ENCODE results near the gene TOP1.
A peak's percentile ranks its signal among the peaks of the same experiment; 100 is the strongest.
"Not testable (repeated sequence)": the region's sequence is repeated elsewhere in the genome, so short reads cannot be mapped to it uniquely, and the experiment has no call there.

The TOP1 gene

DNA sequence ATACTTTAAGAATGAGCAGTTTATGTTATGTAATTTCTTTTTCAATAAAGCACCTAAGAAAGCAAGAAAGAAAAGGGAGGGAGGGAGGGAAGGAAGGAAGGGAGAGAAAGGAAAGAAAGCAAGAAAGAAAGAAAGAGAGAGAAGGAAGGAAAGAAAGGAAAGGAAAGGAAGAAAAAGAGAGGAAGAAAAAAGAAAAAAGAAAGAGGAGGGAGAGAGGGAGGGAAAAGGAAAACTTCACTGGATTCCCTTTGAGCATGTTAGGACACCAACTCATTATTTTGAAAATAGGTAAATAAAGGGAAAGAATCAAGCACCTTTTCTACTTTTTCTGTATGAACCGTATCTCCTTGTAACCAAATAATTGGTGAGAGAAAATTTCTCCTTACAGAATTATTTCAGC lies 32.3 kb upstream of the TOP1 start:
- no peak overlapping the region for H3K4me3 Mint-ChIP-seq
- no peaks in the 10 kb centered on the region for H3K36me3 Mint-ChIP-seq
- H3K9me3 Mint-ChIP-seq, result no peaks in the 10 kb centered on the region
- peaks cover 15% of the 10 kb centered on the region for H3K4me1 Mint-ChIP-seq
- DNase-seq (ENCODE audit: low spot score in 2 of 2) (no peak), ATAC-seq (ENCODE audit: low read depth) (no peak)
- no peaks in the 10 kb centered on the region for H3K27me3 Mint-ChIP-seq
- H3K27ac Mint-ChIP-seq, result no peak overlapping the region

DNA sequence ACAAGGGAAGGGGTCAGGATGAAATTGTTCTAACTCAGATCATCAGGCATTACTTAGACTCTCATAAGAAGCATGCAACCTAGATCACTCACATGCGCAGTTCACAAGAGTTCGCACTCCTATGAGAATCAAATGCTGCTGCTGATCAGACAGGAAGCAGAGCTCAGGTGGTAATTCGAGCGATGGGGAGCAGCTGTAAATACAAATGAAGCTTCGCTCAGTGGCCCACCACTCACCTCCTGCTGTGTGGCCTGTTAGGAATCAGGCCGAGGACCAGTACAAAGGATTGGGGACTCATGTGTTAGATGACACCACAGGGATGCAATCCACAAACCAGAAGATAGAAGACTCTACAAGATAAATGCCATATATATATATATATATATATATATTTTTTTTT lies 31.5 kb upstream of the TOP1 start:
- Mint-ChIP-seq H3K27ac (no peak overlapping the region), H3K9me3 (no peaks in the 10 kb centered on the region), H3K4me3 (no peak overlapping the region), H3K27me3 (no peaks in the 10 kb centered on the region), H3K36me3 (no peaks in the 10 kb centered on the region), H3K4me1 (peaks cover 8% of the 10 kb centered on the region)
- no peak for ATAC-seq (ENCODE audit: low read depth)
- DNase-seq (ENCODE audit: low spot score in 2 of 2), result no peak

- H3K4me3 Mint-ChIP-seq, result no peak overlapping the region
- ATAC-seq (ENCODE audit: low read depth) (no peak), DNase-seq (ENCODE audit: low spot score in 2 of 2) (no peak)
- H3K36me3 Mint-ChIP-seq, result no peaks in the 10 kb centered on the region
- no peaks in the 10 kb centered on the region for H3K27me3 Mint-ChIP-seq
- H3K4me1 Mint-ChIP-seq, result peaks cover 6% of the 10 kb centered on the region
- H3K9me3 Mint-ChIP-seq, result no peaks in the 10 kb centered on the region
- no peak overlapping the region for H3K27ac Mint-ChIP-seq
Measured at GRCh38 chr20:40999841-41000240, 28.8 kb upstream of the TOP1 start.

GRCh38 chr20:41000628-41001027 lies 28.0 kb upstream of the TOP1 start:
- ATAC-seq (ENCODE audit: low read depth) (no peak), DNase-seq (ENCODE audit: low spot score in 2 of 2) (no peak)
- Mint-ChIP-seq H3K9me3 (no peaks in the 10 kb centered on the region), H3K36me3 (no peaks in the 10 kb centered on the region), H3K27me3 (no peaks in the 10 kb centered on the region), H3K4me3 (no peak overlapping the region), H3K27ac (no peak overlapping the region), H3K4me1 (peaks cover 6% of the 10 kb centered on the region)

DNA sequence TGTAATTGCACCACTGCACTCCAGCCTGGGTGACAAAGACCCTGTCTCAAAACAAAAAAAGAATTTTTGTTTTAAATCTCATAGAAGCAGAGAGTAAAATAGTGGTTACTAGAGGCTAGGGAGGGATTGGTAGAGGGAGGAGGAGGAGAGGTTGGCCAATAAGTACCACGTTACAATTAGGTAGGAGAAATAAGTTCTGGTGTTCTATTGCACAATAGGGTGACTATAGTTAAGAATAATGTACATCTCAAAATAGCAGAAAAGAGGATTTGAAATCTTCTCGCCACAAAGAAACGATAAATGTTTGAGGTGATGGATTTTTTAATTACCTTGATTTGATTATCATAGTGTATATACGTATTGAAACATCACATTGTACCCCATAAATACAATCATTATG lies 27.1 kb upstream of the TOP1 start:
- no peak for ATAC-seq (ENCODE audit: low read depth)
- H3K36me3 Mint-ChIP-seq, result no peaks in the 10 kb centered on the region
- no peak overlapping the region for H3K4me3 Mint-ChIP-seq
- H3K27me3 Mint-ChIP-seq, result no peaks in the 10 kb centered on the region
- no peaks in the 10 kb centered on the region for H3K9me3 Mint-ChIP-seq
- peaks cover 8% of the 10 kb centered on the region for H3K4me1 Mint-ChIP-seq
- H3K27ac Mint-ChIP-seq, result no peak overlapping the region
- no peak for DNase-seq (ENCODE audit: low spot score in 2 of 2)

DNA sequence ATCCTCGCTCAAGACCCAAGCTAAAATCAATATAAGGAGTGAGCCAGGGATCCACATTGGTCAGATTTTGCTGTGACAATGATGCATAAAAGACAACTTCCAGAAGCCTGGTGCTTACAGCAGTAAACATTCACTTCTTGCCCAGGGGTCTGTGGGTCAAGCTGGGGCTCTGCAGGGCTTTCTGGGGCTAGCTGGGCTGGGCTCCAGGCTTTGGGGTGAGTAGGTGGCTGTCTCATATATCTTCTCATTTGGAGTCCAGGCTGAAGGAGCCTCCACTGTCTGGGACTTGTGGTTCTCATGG lies 25.8 kb upstream of the TOP1 start:
- no peaks in the 10 kb centered on the region for H3K9me3 Mint-ChIP-seq
- H3K27me3 Mint-ChIP-seq, result no peaks in the 10 kb centered on the region
- H3K4me3 Mint-ChIP-seq, result peak overlapping the region; percentile 65
- H3K36me3 Mint-ChIP-seq, result no peaks in the 10 kb centered on the region
- peaks cover 10% of the 10 kb centered on the region for H3K4me1 Mint-ChIP-seq
- ATAC-seq (ENCODE audit: low read depth) (no peak), DNase-seq (ENCODE audit: low spot score in 2 of 2) (no peak)
- H3K27ac Mint-ChIP-seq, result peak overlapping the region; percentile 89

DNA sequence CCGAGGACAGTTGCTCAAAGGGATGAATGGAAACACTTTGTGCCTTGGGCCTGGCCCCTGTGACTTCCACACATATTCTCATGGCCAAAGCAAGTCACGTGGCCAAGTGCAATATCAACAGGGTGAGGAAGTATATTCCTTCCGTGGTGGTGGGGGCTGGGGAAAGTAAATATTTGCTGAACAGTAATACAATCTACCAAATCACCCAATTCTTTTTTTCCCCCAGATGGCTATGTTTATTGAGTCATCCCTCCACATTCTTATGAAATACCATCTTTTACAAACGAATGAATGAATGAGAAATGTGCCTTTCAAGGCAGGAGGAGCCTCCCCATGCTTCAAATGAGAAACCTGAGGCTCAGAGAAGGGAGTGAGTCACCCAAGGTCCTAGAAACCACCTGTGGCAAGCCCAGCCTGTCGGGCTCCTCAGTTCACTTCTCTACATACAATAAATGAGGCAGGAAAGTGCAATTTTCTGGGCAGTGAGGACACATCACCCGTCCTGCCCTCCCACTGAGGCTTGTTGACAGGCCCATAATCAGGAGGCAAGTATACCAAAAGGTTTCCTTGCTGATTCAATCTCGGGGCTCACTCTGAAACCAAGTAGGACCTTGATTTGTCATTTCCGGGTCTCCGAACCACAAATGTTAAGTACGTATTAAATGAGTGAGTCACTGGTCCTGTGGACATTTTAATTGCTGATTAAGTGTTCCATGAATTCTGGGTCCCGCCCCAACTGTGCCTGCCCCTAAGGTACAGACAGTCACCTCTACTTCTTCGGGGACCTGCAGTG lies 25.3 kb upstream of the TOP1 start:
- H3K4me3 Mint-ChIP-seq, result peak overlapping the region; percentile 65
- ATAC-seq (ENCODE audit: low read depth) (peak; percentile 90), DNase-seq (ENCODE audit: low spot score in 2 of 2) (peak in 1 of 2 donors; percentile 25)
- H3K4me1 Mint-ChIP-seq, result peaks cover 15% of the 10 kb centered on the region
- H3K9me3 Mint-ChIP-seq, result no peaks in the 10 kb centered on the region
- H3K36me3 Mint-ChIP-seq, result no peaks in the 10 kb centered on the region
- H3K27ac Mint-ChIP-seq, result peak overlapping the region; percentile 89
- H3K27me3 Mint-ChIP-seq, result no peaks in the 10 kb centered on the region

DNA sequence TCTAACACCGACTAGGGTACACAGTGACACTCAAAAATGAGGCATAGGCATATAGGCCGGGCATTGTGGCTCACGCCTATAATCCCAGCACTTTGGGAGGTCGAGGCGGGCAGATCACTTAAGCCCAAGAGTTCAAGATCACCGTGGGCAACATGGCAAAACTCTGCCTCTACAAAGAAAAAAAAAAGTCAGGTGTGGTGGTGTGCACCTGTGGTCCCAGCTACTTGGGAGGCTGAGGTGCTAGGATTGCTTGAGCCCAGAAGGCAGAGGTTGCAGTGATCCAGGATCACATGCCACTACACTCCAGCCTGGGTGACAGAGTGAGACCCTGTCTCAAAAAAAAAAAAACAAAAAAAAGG lies 24.7 kb upstream of the TOP1 start:
- H3K36me3 Mint-ChIP-seq; H3K9me3 Mint-ChIP-seq; DNase-seq (ENCODE audit: low spot score in 2 of 2); H3K27me3 Mint-ChIP-seq; ATAC-seq (ENCODE audit: low read depth): not testable (repeated sequence)
- Mint-ChIP-seq H3K4me1 (peaks cover 18% of the 10 kb centered on the region), H3K4me3 (peak overlapping the region; percentile 65), H3K27ac (peak overlapping the region; percentile 89)

DNA sequence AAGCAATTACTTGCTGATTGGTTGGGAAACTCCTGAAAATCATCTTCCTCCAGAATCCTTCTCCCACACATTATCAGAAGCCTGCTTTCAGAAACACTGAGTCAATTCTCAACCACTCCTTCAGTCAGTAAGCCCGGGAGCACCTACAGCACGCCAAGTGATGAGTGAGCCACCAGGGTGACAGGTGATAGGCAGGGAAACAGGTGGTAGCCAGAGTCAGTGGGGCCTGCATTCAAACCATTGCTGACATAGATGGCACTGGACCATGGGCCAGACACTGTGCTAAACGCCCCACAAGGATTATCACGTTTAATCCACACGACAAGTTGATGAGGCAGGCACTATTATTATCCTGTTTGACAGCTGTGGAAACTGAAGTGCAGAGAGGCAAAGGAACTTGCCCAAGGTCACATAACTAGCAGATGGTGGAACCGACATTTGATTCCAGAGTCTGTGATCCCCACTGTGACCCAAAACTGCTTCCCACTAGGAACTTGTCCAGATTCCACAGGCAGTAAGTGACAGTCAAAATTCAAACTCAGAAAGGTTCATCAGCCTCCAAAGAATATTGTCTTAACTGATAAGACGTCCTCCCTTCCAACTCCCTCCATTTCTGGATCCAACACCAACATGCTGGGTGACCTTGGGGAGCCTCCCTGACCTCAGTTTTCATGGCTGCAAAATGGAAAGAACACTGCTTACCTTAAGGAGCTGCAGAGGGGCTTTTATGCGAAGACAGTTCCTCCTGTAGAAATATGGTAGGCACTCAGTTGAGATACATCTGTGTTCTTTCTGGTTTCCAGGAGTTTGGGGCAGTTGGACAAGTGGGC lies 23.9 kb upstream of the TOP1 start:
- Mint-ChIP-seq H3K27me3 (no peaks in the 10 kb centered on the region), H3K9me3 (no peaks in the 10 kb centered on the region), H3K4me3 (no peak overlapping the region), H3K4me1 (peaks cover 18% of the 10 kb centered on the region), H3K27ac (no peak overlapping the region), H3K36me3 (no peaks in the 10 kb centered on the region)
- DNase-seq (ENCODE audit: low spot score in 2 of 2) (no peak), ATAC-seq (ENCODE audit: low read depth) (no peak)

DNA sequence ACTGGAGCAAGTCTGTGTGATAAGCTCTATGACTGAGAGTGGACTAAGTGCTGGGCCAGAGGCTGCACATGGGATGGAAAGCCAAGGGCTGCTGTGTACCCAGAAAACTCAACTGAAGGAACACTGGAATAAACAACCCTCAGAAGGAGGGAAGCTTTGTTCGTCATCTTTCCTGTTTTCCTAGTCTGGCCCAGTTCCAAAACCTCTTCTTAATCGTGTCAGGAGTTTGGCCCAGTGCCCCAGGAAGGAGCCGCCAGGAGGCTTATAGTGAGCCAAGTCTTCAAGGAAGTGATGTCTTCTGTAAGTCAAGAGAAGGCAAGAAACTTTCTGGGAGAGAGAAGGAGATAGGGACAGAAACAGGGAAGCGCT lies 23.3 kb upstream of the TOP1 start:
- no peak for DNase-seq (ENCODE audit: low spot score in 2 of 2)
- Mint-ChIP-seq H3K36me3 (no peaks in the 10 kb centered on the region), H3K27me3 (no peaks in the 10 kb centered on the region), H3K9me3 (no peaks in the 10 kb centered on the region), H3K4me3 (no peak overlapping the region), H3K27ac (no peak overlapping the region), H3K4me1 (peaks cover 18% of the 10 kb centered on the region)
- no peak for ATAC-seq (ENCODE audit: low read depth)

DNA sequence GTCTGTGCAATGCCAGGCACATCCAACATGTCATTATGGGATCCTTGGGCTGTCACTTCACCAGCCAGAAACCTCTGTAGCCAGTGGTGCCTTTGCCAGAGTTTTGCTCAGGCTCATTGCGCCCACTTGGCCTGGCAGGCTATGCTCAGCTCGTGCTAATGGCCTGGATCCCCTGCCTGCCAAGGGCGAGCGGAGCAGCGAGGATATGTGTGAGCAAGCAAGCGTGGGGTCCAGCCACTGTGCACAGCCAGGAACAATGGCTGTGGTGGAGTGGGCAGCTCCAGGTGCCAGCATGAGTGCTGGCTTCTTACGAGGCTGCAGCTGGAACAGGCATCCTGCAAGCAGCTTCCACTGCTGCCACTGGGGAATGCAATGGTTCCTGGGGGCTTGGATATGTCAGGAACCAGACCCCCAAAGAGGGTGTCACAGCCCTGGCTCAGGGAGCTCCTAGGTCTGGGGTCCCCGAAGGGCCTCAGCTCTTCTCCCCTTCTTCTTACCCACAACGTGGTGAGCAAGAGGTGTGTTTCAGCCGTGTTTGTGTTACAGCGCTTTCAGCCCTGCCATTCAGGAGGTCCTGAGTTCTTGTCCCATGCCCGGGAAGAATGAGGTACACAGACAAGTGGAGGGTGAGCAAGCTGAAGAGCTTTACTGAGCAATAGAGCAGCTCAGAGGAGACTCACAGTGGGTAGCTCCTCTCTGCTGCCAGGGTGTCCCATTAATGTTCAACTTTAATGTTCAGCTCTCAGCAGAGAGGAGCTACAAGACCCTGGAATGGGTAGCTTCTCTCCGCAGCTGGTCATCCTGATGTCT lies 22.3 kb upstream of the TOP1 start:
- no peak overlapping the region for H3K27ac Mint-ChIP-seq
- no peaks in the 10 kb centered on the region for H3K9me3 Mint-ChIP-seq
- H3K4me1 Mint-ChIP-seq, result peaks cover 18% of the 10 kb centered on the region
- no peak overlapping the region for H3K4me3 Mint-ChIP-seq
- H3K27me3 Mint-ChIP-seq, result no peaks in the 10 kb centered on the region
- no peak for ATAC-seq (ENCODE audit: low read depth)
- no peak for DNase-seq (ENCODE audit: low spot score in 2 of 2)
- H3K36me3 Mint-ChIP-seq, result no peaks in the 10 kb centered on the region

GRCh38 chr20:41006936-41007474 lies 21.6 kb upstream of the TOP1 start:
- Mint-ChIP-seq H3K4me3 (no peak overlapping the region), H3K27ac (no peak overlapping the region), H3K9me3 (no peaks in the 10 kb centered on the region), H3K36me3 (no peaks in the 10 kb centered on the region), H3K4me1 (peaks cover 24% of the 10 kb centered on the region), H3K27me3 (no peaks in the 10 kb centered on the region)
- DNase-seq (ENCODE audit: low spot score in 2 of 2), result no peak
- ATAC-seq (ENCODE audit: low read depth), result no peak

DNA sequence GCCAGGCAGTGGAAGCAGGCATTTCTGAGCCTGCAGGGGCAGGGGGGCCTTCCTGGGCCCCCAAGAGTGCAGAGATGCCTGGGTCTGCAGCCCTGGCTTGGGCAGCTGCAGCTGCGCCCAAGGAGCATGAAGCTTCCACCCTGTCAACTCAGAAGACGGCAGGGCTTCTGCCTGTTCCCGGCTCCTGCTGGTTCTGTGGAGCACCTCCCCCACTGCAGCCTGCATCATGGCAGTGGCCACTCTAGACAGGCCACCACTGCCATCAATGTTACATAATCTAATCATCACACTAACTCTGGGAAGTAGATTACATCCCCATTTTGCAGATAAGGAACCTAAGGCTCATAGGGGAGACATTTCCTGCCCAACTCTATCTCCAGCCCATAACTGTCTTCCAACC lies 21.1 kb upstream of the TOP1 start:
- Mint-ChIP-seq H3K27ac (no peak overlapping the region), H3K4me1 (peaks cover 28% of the 10 kb centered on the region), H3K9me3 (no peaks in the 10 kb centered on the region), H3K27me3 (no peaks in the 10 kb centered on the region), H3K36me3 (no peaks in the 10 kb centered on the region), H3K4me3 (no peak overlapping the region)
- ATAC-seq (ENCODE audit: low read depth), result no peak
- no peak for DNase-seq (ENCODE audit: low spot score in 2 of 2)

- peaks cover 28% of the 10 kb centered on the region for H3K4me1 Mint-ChIP-seq
- DNase-seq (ENCODE audit: low spot score in 2 of 2) (no peak), ATAC-seq (ENCODE audit: low read depth) (no peak)
- H3K27me3 Mint-ChIP-seq, result no peaks in the 10 kb centered on the region
- no peak overlapping the region for H3K4me3 Mint-ChIP-seq
- no peaks in the 10 kb centered on the region for H3K9me3 Mint-ChIP-seq
- H3K27ac Mint-ChIP-seq, result no peak overlapping the region
- H3K36me3 Mint-ChIP-seq, result no peaks in the 10 kb centered on the region
Measured at GRCh38 chr20:41009946-41010345, 18.7 kb upstream of the TOP1 start.

Data from memory B cell (primary cell).